ENCODE measurements around the gene RNU2-63P.
"Not testable (repeated sequence)": the region's sequence is repeated elsewhere in the genome, so short reads cannot be mapped to it uniquely, and the experiment has no call there.

The RNU2-63P gene

DNA sequence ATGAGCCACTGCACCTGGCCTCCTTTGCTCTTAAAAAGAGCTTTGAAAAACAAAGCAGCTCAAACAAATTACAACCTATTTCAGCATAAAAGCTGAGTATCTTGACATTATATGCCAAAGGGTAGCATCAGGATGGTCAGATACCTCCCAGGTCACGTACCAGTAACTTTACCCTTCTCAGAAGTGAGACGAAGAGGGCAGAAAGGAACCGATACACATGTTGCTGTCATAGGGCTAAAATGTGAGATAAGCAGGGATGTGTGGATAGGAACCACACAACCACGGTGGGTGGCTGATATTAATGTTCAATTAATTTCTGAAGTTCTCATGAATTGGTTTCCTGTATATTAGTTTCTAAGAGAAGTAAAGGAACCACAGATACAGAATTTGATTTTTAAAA is 12.6 kb upstream of the RNU2-63P start:
- no peak for DNase-seq (ENCODE audit: low read depth in 2 of 2)

DNA sequence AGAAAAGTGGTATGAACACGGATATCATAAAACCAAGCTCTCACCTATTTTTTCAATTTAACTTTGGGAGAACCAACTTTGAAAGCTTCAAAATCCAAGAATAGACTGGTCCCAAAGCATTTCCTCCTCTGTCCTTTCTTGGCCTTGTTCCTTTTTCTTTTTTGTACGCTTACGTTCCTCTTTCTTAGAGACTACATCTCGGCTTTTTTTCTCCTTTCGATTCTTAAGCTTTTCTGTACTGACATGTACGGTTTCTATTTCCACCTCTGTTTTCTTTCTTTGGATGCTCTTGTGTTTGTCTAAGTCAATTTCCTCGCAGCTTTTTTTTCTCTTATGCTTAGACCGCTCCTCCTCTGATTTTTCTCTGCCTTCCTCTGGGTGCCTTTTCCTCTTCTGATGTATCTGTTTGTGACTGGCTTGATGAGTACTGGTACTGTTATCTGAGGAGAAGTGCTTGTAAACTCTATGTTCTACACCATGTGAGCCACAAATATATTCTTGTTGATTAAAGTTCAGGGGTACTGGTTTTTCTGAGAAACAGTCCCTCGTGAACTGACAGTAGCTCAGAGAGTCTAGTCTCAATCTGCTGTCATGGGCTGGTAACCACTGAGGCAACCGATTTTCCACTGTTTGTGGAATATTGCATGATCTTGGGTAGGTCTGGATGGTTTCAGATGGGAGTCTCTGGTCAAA is 11.5 kb upstream of the RNU2-63P start:
- DNase-seq (ENCODE audit: low read depth in 2 of 2), result no peak

DNA sequence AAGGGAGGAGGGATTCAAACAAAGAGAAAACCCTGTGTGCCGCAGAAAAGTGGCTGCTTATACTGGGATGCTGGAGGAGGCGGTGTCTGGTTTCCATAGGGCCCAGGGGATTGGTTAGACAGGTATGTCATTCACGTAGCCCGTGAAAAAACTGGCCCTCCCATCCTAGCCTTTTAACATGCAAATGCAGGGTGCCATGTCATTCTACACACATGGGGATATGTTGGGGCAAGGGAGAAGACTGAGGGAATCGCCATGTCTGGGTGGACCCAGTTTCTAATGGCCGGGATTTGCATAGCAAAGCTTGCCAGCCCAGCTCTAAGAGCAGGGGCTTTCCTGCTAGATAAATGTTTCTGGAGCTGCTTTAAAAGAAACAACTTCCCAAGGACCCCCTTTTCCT is 8.2 kb upstream of the RNU2-63P start:
- DNase-seq (ENCODE audit: low read depth in 2 of 2), result no peak

DNA sequence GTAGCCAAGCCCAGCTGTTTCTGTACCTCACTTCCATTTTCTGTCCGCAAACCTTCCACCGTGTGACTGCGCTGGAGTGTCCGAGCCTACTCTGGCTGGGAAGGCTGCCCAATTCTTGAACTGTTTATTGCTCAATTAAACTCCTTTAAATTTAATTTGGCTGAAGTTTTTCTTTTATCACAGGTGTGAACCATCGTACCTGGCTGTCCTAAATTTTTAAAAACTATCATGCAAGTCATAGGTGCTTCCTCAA is 6.2 kb upstream of the RNU2-63P start:
- DNase-seq (ENCODE audit: low read depth in 2 of 2), result no peak

DNA sequence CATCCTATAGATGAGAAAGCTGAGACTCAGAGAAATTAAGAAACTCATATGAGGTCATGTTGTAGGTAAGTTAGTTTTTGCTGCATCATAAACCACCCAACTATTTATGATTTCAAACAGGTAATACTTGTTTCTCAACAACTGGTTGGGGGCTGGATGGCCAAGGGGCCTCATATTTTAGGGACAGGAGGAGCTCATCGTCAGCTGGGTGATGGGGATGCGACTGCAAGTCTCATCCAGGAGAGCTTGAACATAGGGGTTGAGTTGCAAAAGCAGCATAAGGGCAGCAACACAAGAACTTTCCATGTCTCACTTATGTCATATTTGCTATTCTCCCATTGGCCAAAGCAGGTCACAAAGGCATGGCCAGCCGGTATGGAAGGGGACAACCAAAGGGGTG is 3.6 kb upstream of the RNU2-63P start:
- DNase-seq (ENCODE audit: low read depth in 2 of 2), result no peak

DNA sequence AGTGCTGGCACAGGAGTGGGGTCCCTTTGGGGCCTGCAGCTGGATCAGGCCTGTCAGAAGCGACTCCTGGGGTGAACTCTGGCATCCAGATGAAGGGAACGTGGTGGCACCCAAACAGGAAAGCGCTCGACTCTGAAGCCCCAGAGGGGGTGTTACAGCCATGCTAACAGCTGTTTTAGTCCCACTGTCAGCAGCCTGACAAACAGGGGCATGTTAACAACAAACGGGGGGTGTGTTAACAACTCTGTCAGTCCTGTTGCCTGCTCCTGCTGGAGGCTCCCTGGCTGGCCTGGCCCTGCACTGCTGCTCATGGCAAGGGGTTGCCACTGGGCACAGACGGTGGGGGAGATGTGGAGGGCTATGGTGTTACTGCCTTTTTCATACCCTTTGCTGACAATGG is 2.6 kb upstream of the RNU2-63P start:
- no peak for DNase-seq (ENCODE audit: low read depth in 2 of 2)

DNA sequence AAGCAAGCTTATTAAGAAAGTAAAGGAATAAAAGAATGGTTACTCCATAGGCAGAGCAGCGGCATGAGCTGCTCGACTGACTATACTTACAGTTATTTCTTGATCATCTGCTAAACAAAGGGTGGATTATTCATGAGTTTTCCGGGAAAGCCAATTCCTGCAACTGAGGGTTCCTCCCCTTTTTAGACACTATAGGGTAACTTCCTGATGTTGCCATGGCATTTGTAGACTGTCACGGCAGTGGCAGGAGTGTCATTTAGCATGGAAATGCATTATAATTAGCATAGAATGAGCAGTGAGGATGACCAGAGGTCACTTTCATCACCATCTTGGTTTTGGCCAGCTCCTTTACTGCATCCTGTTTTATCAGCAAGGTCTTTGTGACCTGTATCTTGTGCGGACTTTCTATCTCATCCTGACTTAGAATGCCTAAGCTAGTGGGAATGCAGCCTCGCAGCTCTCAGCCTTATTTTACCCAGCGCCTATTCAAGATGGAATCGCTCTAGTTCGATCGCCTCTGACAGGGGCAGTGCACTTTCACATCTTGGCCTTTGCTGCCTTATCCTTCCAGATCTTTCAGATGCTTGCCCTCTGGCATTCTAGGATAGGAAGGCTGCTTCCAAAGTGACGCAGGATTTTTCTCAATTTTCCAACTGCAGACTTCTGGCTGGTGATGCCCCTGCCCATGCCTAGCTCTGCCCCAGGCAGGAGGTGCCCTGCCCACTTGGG is 1.9 kb upstream of the RNU2-63P start:
- not testable (repeated sequence) for DNase-seq (ENCODE audit: low read depth in 2 of 2)

DNA sequence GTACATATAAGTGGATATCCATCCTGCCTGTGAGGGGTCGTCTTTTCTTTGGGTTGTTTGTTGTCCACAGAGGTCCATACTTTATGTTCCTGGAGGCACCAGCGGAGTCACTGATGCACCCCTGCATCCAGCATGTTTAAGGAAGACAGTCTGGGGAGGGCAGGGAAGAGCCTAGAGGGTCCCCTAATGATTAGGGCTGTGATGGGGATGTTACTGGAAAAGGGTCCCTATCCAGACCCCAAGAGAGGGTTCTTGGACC is 1.4 kb upstream of the RNU2-63P start:
- not testable (repeated sequence) for DNase-seq (ENCODE audit: low read depth in 2 of 2)

DNA sequence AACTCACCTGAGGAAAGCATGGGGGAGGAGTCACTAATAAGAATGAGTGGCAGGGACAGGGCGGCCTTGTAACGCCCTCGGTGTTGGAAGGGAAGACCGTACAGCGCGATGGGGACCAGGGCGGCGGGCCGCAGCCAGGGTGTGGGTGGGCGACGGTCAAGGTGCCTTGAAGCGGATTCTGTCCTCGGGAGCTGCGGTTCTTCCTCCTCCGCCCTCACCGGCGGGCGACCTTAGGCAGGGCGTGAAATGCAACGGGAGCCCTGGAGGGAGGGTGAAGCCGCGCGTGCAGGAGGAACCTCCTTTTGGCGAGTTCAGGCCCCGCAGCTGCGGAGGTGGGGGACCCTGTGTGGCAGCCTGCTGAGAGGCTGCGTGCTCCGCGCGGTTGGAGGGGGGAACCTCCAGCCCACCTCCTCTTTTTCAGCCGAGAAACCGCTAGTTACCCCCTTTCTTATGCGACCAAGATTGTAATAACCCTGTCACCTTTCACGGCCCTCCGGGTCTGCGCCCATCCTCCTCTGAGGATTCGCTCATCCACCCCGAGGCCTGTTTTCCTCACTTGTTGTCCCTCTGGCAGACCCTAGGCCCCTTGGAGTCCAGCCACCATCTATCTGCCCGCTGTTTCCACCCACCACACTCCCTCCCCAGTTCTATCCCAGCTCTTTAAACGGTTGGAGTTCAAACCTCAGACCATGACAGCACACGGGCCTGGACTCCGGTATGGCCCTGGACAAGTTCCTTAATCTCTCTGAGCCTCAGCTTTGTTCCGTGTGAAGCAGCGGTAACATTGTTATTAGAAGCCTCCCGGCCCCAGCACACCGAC is 823 bp upstream of the RNU2-63P start:
- no peak for DNase-seq (ENCODE audit: low read depth in 2 of 2)

DNA sequence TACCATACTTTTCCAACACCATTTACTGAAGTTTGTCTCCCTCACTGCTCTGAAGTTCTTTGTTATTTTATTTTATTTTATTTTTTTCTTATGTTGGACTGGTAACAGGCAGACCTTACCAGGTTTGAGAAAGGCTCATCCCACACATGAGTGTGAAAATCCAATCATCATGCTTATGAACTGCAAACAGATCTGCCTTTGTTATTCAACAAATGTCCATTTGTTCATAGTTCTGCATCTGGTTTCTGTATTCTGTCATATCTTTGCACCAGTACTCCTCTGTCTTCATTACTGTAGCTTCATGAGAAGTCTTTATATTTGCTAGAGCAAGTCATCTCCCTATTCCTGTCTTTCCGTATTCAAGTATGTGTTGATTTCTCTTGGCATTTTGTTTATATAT is 5.3 kb downstream of the RNU2-63P start:
- DNase-seq (ENCODE audit: low read depth in 2 of 2), result no peak

DNA sequence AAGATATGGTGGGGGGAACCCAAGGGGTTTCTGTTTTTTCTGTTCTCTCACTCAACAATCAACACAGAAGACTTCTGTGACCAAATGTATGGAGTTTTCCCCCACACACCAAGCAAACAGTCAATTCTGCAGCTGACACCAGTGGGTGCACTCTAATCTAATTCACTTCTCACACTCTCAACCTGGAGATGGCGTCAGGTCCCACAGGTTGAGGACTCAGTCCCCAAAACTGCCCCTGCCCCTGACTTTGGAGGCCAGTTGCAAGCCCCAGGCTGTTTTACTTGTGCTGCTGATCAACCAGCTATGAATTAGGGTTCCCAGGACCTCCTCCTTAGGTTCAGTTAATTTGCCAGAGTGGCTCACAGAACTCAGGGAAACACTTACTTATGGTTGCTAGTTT is 6.2 kb downstream of the RNU2-63P start:
- no peak for DNase-seq (ENCODE audit: low read depth in 2 of 2)

DNA sequence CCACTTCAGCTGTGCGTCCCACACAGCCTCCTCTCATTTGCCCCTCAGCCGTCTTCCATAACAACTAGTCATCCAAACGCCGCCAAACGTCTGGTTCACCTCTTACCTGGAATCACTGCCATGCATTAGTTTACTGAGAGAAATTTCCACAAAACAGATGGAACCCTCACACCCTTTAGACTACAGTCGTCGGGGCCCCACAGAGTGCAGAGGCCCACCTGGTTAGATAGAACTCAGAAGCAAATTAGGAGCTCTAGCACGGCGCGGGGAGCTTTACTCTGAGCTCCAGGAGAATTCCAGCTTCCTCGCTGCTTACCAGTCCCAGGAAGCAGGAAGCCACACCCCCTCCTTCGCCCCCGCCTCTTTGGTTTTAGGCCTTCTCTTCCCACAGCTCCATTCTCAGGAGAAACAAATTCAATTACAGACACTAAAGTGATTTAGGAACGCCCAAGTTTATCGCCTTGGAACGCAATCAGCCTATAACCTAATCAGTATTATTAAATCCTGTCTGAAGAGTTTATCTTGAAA is 9.4 kb downstream of the RNU2-63P start:
- DNase-seq (ENCODE audit: low read depth in 2 of 2), result no peak

DNA sequence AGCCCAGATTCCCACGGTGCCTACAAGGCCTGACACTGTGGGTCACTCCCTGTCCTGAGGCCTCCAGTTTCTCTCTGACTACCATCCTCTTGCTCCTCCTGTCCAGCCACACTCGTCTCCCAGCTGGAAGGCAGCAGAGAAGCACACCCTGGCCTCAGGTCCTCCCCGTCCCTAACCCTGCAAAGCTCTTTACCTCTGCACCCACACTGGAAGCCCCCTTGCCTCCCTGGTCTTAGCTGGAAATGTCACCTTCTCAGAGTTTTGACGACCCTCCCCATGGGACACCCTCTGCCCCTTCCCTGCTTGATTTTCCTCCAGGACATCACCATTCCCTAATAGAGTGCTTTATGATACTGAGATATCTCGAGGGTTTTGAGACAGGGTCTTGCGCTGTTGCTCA is 10.6 kb downstream of the RNU2-63P start:
- no peak for DNase-seq (ENCODE audit: low read depth in 2 of 2)

DNA sequence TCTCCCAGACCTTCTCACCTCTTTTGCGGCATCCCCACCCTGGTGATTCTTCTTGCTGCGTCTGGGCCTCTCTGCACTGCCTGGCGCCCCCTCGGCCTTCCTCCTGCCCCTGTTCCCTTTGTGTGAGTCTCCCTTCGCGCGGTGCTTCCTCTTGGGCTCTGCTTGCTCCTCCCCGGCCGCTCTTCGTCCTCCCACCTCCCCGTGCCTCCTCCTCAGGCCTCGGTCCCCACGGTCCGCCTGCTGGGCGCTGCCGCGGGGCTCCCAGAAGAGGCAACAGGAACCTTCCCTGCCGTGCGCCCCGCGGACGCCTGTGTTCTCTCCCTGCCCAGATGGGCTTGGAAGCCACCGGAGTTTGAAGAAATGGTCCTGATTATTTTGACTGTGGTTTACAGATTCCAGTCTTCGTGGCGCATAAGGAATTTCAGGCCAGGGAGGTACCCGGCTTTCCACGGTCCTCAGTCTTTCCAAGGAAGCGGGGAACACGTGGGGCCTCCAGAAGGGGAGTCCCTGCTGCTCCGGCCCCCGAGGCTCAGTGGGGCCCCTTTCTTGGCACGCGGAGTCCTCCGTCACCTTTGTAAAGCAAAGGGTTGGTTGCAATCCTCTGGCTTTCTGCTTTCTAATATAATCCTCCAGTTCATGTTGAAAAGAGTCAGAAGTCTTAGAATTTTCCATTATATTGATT is 13.1 kb downstream of the RNU2-63P start:
- no peak for DNase-seq (ENCODE audit: low read depth in 2 of 2)

DNA sequence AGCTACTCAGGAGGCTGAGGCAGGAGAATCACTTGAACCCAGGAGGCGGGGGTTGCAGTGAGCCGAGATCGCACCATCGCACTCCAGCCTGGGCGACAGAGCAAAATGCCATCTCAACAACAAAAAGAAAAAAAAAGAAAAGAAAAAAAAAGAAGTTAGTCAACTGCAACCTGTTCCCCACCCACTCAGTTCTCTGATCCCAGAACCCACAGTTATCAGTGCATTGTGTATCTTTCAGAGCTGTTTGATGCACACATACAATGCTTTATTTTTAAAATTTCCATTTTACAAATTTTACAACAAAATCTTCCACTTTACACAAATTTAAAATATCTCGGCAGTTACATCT is 14.0 kb downstream of the RNU2-63P start:
- DNase-seq (ENCODE audit: low read depth in 2 of 2), result no peak

DNA sequence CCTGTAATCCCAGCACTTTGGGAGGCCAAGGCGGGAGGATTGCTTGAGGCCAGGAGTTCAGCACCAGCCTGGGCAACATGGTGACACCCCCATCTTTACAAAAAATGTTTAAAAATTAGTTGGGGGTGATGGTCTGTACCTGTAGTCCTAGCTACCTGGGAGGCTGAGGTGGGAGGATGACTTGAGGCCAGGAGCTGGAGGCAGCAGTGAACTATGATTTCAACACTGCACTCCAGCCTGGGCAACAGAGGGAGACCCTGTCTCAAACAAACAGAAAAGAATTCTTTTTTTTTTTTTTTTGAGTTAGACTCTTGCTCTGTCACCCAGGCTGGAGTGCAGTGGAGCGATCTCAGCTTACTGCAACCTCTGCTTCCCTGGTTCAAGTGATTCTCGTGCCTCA is 15.9 kb downstream of the RNU2-63P start:
- not testable (repeated sequence) for DNase-seq (ENCODE audit: low read depth in 2 of 2)

DNA sequence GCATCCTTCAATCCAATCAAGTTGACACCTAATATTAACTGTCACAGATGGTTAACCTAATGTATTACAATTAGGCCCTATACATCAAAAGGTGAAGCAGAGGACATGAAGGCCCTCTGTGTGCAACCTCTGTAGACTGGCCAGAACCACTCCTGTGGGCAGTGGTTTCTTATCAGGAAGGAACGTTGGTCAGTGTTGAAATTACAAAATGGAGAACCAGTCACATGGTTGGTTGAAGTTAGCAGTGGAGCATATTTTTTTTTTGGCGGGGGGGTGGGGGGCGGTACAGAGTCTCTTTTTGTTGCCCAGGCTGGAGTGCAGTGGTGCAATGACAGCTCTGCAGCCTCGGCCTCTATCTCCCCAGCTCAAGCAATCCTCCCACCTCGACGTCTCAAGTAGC is 19.8 kb downstream of the RNU2-63P start:
- no peak for DNase-seq (ENCODE audit: low read depth in 2 of 2)

DNA sequence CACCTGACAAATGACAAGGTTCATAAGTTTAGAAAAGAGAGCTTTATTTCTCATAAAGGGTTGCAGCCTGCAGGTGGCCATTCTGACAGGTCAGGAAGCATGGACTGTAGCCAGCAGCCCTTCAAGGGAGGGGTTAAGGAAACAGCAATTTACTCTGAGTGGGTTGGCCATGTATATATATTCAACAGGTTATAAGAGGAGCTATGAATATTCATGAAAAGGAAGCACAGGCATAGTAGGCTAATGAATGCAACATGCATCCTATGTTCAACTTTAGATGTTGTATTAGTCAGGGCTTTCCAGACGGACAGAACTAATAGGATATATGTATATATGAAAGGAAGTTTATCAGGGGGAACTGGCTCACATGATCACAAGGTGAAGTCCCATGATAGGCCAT is 20.6 kb downstream of the RNU2-63P start:
- no peak for DNase-seq (ENCODE audit: low read depth in 2 of 2)

DNA sequence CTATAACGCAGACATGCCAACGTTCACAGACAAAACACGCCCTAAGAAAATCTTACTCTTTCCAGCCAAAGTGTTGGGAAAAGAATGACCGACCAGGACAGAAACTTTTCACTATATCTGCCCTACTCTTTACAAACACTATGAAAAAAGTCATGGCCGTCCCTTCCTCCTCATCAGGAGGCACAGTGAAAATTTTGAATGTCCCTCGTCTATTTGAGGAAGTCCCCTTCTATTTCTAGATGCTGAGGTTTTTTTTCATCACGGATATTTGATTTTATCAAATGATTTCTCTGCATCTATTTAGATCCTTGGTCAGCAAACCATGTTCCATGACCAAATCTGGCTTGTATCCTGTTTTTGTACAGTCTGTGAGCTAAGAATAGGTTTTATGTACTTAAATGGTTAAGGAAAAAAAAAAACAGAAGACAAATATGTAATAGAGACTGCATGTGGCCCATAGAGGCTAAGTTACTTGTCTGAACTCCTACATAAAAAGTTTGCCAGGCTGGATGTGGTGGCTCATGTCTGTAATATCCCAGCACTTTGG is 22.0 kb downstream of the RNU2-63P start:
- not testable (repeated sequence) for DNase-seq (ENCODE audit: low read depth in 2 of 2)

DNA sequence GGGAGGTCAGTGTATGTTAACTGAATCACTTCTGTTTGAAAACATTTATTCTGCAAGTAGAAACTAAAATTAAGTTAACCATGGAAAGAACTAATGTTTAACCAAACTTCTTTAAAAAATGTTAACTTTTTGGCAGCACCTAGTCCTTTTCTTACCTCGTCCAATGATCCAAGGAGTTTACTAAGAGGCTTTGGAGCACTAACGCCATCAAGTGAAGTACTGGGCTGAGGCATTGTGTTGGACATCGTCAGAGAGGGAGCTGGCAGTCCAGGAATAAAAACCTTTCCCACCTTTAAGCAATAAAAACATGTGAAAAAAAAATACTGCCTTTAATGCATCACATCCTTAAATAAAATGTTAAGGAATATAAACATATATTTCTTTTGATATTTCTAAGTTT is 23.8 kb downstream of the RNU2-63P start:
- DNase-seq (ENCODE audit: low read depth in 2 of 2), result not testable (repeated sequence)

DNA sequence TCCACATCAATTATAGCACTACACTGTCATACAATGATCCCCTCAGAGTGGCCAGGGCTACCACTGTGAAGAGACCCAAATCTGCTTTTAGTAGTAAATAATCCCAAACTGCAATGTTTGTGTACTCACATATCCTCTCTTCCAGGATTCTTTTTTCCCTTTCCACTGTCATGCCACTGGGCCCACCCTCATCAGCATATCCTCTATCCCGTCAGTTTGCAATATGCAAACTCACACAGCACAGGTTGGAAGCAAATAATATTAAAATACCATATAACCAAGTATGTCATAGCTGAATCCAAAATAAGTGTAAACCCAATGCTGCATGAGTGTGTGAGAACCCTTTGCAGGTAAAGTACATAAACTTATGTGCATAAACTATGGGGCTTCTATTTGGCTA is 28.9 kb downstream of the RNU2-63P start:
- not testable (repeated sequence) for DNase-seq (ENCODE audit: low read depth in 2 of 2)

DNA sequence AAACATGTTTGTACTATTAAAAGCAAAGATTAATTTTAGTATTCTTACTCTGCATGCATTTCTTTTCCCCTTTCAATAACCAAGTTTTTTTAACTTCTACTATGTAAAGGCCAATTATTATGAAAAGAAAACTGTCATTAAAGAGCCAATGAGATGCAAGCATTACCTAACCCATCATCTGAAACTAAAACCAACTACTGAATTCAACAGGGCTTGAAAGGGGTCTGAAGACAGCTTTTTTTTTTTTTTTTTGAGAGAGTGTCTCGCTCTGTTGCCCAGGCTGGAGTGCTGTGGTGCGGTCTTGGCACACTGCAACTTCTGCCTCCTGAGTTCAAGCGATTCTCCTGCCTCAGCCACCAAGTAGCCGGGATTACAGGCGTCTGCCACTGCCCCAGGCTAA is 30.4 kb downstream of the RNU2-63P start:
- DNase-seq (ENCODE audit: low read depth in 2 of 2), result not testable (repeated sequence)

Measured in fibroblast of skin of left quadriceps (primary cell).